Stimulated activated CD8-positive, alpha-beta memory T cell treated with anti-CD3 and anti-CD28 coated beads, Interleukin-15, amount 100 ng/mL, for 4 hours (primary cell): ENCODE results near the gene LAYN.

Experiments
- DNase-seq, 2 donors: peaks; one replicate each; pipeline ENCODE4 v3.0.0-alpha.2; 2020; ENCODE audit warnings: low read depth in 2 of 2

LAYN gene

DNA sequence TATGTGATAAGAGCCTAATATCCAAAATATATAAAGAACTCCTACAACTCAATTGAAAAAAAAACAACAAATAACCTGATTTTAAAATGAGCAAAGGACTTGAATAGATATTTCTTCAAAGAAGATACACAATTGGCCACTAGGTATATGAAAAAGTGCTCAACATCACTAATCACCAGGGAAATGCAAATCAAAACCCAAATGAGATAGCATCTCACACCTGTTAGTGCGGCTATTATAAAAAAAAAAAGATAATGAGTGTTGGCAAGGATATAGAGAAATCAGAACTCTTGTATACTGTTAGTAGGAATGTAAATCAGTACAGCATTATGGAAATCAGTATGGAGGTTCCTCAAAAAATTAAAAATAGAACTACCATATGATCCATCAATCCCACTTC lies 55.8 kb downstream of the LAYN start:
- DNase-seq, result no peak

DNA sequence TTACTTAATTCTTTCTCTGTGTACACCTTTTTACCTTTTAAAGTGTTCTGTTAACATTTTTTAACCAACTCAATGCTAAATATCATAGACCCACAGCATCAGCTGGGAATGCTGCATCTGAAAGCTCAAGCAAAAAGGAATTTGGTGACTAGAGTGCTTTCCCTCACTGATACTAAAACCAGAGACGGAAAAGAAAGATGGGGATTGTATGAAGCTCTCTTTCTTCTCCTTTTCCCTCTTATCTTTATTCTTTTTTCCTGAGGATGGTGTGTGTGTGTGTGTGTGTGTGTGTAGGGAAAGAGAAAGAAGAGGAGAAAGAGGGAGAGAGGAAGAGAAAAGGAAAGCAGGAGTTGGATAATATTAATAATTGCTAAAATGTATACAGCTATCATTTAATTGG lies 57.6 kb downstream of the LAYN start:
- DNase-seq, result no peak

DNA sequence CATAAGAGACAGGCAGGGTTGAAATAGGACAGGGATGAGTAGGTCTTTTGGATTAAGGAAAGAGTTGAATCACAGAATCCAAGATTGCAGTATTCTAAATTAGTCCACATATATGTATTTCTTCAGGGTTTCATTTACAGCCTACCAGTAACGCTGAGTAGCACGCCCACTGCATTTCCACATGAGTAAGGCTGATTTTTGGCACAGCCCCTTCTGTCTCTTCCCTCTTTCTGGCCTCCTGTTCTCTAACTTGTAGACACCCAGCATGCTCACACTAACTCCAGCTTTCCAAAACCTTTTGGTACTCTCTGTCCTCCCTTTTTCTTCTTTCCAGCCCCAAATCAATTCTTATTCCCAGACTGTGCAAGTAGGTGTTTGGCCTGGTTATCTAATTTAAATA lies 58.0 kb downstream of the LAYN start:
- DNase-seq, result no peak

DNA sequence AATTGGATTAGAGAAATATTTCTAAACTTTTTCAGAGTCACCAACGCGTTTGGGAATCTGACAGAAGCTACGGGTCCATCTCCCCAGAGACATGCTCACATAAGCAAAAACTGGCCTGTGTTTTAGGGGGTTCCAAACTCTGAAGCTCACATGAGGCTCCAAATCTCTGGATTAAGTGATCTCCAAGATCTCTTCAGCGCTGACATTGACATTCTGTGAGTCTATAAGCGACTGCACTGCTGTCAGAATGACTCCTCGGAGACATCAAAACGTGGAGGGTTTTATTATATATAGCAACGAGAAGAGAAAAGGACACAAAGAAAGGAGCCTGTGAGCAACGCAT lies 61.1 kb downstream of the LAYN start:
- DNase-seq, result no peak

DNA sequence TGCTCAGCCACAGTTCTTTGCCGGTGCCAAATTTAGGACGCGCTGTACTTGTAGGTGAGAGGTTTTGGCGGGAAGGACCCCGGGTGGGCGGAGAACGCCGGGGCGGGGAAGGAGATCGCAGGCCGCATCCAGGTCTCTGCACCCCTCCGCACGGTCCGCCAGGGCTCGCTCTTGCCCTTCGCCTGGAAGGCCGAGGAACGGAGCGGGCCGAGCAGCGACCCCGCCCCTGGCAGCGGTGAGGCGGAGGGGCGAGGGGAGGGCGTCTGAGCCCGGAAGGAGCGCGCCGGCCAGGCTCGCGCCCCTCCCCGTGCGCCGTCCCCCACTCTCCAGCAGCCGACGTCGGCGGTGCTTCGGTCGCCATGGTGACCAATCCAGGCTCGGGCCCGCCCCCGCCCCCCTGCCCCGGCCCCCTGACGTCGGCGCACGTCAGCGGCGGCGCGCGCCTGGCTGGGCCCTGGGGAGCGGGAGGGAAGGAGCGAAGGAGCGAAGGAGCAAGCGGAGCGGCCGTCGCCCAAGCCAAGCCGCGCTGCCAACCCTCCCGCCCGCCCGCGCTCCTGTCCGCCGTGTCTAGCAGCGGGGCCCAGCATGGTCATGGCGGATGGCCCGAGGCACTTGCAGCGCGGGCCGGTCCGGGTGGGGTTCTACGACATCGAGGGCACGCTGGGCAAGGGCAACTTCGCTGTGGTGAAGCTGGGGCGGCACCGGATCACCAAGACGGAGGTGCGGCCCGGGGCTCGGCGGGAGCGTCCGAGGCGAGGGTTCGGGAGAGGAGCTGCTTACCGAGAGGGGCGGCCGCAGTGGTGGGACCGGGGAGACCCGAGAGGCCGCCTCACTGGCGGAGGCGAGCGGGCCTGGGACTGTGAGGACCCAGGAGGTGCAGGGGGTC lies 61.7 kb downstream of the LAYN start, which contains the start of gene SIK2:
Gene SIK2, plus strand, starts transcription at position 471 of the 886 bp plus-strand sequence. Its CDS starts 115 bp downstream, at position 586.
- peak; percentile 72 to 84 for DNase-seq

DNA sequence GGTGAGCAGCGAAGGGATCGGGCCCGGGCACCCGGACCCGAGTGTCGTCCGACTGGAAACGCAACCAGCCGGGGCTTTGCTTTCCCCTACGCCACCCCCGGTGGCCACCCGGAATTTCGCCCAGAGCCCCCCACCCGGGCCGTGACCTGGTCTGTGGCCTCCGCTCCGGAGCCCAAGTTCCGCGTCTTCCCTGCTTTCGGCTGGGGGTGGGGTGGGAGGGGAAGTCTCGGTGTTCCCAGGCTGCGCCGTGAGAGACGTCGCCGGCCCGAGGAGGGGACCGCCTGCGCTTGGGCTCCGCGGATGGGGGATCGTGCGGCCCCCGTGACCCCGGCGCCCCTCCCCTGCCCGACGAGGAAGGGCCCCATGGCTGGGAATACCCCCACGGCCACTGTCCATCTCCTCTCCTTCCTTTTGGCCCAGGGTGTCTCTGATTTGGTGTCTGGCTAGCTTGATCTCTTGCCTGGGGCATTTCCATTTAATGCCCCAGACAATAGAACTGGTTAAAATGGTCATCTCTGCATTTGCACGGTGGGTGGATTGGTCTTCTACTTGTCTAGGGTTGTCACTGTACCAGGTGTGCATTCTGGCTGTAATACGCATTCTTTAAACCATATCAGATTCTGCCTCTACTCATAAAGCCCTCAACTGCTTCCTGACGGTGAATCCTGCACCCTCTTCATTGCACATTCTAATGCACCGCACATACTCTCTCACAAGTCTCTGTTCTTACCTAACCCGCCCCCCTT lies 62.5 kb downstream of the LAYN start:
- DNase-seq, result peak in 1 of 2 donors; percentile 1

DNA sequence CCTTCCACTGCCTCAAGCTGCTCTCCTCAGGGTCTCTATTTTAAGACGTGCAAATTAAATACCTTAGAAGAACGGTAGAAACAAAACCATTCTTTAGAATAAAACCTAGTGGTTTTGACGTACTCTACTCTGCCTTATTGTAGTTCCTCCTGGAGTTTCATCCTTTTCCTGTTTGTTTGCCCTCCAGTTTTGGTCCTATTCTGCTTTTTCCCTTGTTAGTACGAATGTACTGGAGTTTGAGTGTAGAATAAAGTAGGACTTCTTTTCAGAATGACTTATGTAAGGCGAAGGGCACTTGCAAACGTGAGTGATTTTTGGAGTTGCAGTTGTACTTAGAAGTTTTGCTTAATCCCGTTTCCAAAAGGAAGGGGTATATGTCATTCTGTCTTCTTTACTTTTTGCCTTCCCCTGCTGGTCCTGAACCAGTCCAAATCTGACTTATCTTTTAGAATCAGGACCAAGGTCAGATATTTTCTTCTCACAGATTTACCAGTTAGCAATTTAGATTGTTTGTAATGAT lies 63.2 kb downstream of the LAYN start:
- DNase-seq, result no peak

DNA sequence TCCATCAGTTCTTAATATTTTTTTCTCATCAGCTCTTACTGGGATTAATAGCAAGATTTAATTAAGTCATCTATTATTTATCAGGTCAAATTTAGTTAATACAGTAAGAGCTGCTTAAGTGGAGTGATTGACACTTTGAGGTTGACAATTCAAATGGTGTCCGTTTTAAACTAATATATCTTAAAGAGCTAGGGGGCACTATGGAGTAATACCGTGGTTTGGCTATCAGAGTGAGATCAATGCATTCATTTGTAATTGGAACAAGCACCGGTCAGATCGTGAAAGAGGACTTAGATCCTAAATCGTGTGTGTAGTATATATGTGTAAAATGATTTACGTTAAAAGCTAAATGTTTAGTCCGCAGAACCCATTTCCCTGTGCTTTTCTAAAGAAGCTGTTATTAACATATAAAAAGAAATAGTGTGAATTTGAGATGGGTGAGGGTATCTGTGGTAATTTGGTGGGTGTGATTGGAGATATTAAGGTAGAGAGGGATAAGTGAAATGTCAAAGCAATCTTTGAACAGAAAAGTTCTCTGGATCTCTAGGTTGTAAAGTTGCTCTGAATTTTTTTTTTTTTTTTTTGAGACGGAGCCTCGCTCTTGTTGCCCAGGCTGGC lies 64.0 kb downstream of the LAYN start:
- DNase-seq, result no peak

DNA sequence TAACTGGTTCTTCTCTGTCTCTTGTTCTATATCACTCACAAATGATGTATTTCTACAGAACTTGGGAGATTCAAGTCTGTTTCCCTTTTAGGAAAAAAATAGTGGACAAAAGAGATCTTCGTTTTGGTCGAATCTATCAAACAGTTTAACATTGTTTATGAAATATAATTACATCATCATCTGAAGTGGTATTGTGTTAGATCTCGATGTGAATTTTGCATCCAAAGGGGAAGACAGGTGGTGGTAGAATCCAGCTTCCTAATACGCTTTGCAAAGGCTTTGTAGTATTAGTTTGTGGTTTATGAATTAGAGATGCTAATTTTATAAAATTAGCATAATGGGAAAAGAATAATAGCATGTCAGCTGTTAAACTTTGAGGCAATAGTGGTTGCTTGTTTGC lies 65.2 kb downstream of the LAYN start:
- DNase-seq, result no peak

DNA sequence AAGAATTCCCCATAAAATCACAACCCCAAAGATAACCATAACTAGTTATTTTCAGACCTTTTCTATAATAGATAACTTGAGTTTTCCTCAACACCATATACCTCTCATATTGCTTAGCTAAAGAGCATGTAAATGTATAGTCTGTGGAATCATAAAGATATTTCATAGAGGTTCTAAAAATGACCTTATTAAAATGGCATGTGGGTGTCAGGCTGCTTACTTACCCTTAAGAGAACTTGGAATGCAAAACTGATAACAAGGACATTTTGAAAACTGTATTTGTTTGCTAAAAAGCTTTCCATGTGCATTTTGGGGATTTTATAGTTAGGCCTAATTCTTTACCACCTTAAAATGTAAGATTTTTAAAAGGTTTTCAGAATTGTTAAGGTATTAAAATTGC lies 66.5 kb downstream of the LAYN start:
- no peak for DNase-seq

DNA sequence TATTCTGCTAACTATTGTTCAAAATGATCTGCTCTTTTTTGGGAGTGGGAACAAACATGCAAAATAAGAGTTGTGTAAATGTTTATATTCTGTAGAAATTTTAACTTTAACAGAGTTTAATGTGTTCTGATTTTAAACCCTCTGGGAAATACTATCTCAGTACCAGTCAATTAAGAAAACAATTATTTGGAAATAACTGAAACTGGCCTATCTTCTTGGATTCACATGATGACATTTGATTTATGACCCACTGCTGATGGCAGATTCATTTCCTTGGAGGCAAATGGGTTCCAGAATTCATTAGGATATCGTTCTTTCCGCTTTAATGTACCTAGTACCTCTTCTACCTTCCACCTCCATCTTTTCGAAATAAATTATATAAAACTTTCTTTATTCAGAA lies 67.2 kb downstream of the LAYN start:
- no peak for DNase-seq
